GM13977 (cell line): ENCODE data around the gene UQCR10.

Experiments
- DNase-seq: peaks from one replicate; pipeline ENCODE4 v3.0.0; 2012; ENCODE audit warnings: low spot score
- CTCF ChIP-seq: IDR thresholded peaks from 2 replicates; pipeline ENCODE4 v1.5.1; 2012; ENCODE audit warnings: mild to moderate bottlenecking, control low read depth; ENCODE audit not compliant: insufficient read depth; ENCODE audit errors: extremely low read depth, missing control alignments
- in situ Hi-C: fragments of 300-500 bp; cut with MboI; formaldehyde crosslinking; loops from one replicate; pipeline ENCODE4 v1.12.0; 2022; ENCODE audit warnings: low sequenced_read_pairs, low pct_unique_long_range_greater_than_20kb, mixed read lengths, inconsistent platforms; ENCODE audit not compliant: unreplicated experiment

The UQCR10 gene

GRCh38 chr22:29786031-29786430 is 18.9 kb downstream of the UQCR10 start:
- TF ChIP-seq CTCF = no peak
- no peak for DNase-seq
- in situ Hi-C loops = no loop called here

DNA sequence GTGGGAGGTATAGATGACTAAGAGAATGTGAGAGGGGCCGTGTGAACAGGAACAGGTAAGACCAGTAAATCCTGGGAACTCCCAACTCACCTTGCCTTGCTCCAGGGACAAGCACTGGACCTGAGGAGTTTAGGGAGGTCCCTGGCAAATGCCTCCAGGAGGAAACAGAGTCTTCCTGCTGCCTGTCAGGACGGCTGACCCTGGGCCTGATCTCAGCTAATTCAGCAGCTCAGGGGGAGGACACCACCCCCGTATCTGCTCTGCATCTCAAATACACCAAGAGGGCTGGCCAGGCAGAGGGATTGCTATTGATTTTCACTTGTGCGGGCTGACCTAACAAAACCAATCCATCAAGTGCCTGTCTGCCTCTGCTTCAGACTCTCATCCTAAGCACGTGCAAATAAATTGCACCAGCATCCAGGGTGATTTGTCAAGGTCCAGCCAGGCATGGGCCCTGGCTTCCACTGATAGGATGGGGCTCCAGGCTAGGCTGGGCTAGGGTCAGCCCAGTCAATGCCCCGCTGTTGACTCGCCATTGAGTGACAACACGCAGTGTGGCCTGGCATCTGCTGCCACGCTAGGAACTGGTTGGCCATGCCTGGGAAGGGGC is 20.3 kb downstream of the UQCR10 start:
- in situ Hi-C loops = no loop called here
- no peak for DNase-seq
- no peak for TF ChIP-seq CTCF

DNA sequence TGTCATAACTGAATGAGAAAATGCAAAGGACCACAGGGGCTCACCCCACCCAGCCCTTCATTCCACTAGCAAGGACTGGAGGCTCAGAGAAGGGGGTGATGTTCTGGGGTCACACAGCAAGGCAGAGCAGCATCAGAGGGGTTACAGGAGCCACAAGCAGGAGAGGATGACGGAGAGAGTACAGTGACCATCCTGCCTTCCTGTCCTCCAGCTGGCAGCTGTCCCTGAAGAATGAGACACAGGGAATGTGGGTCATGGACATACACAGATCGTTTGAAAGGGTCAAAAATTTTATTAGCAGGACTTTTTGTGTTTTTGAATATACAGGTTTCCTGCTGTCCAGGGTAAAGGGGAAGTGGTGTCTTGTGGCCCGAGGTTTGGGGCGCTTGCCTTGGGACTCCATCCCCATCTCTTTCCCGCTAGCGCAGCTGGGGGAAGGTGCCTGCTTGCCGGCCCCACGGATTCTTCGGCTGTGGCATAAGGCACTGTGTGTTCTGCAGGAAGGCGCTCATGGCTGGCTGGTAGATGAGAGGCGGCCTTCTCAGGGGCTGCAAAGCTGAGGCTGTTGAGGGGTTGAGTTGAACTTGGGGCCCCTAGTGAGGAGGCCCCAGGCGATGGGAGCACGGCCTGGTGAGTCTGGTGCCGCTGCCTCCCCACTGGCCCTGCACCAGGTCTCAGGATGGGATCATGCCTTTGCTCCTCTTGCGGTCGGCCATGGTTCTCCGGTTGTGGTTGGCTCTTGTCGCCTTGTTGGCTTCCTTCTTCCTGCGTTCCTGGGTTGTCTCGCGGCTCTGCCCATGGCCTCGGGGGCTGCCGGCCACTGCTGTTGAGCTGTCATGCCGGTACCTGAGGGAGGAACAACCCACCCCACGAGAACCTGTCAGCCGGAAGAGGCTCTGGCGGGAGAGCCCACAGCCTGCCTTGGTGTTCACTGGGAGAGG is 21.4 kb downstream of the UQCR10 start:
- in situ Hi-C loops = no loop called here
- DNase-seq = no peak
- TF ChIP-seq CTCF = no peak

DNA sequence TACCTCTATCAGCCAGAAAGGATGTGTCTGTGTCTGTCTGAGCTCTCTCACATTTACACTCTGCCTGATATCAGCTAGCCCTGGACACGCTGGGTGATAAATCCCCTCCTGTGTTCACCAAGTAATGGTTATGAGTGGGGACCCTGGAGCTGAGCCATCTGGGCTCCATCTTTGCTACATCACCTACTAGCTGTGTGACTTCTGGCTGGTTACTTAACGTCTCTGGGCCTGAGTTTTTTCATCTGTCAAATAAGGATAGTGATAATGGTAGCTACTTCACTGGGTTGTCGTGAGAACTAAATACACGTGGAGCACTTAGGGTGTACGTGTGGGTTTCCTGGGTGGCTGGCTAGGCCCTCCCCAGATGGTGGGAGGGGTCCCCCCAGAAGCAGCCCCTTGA is 22.9 kb downstream of the UQCR10 start:
- in situ Hi-C loops = no loop called here
- TF ChIP-seq CTCF = no peak
- no peak for DNase-seq

GRCh38 chr22:29793396-29793795 is 26.2 kb downstream of the UQCR10 start:
- DNase-seq = no peak
- no peak for TF ChIP-seq CTCF
- in situ Hi-C loops = no loop called here

DNA sequence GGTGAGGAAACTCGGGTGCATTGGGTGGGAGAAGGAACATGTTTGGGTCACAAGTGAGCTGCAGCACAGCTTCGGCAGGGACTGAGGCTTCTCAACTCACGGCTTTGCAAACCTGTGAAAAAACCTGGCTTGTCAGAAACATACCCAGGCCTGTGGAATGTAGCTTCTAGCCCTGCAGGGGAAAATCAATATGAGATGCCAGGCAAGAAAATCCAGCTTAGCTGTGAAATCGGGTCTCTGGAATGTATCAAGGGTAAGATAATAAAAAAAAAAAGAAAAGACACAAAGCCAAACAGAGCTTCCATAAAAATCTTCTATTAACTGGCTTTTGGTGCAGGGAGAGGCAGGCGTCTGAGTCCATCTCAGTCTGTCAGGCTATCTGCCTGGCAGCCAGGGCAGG is 28.5 kb downstream of the UQCR10 start:
- TF ChIP-seq CTCF = no peak
- in situ Hi-C loops = no loop called here
- no peak for DNase-seq
